HG03135 (cell line): ENCODE data around the gene RAMACL.
"Not testable (repeated sequence)": the region's sequence is repeated elsewhere in the genome, so short reads cannot be mapped to it uniquely, and the experiment has no call there.

Source experiments
- ATAC-seq: cut with Tn5 transposase; IDR thresholded peaks from one replicate; pipeline ENCODE4 v1.9.1; 2021; ENCODE audit warnings: mild to moderate bottlenecking, moderate library complexity; ENCODE audit not compliant: unreplicated experiment

Gene RAMACL

GRCh38 chr6:166586424-166587156 lies at the start of gene RAMACL:
Gene RAMACL, minus strand, starts transcription at chr6:166586678. Its CDS starts 201 bp downstream, at chr6:166586477.
- peak; percentile 64 for ATAC-seq

- ATAC-seq: no peak
These were observed 48.8 kb upstream of the RAMACL start for GRCh38 chr6:166635013-166635970.

- ATAC-seq: not testable (repeated sequence)
These were observed 48.1 kb upstream of the RAMACL start for GRCh38 chr6:166634581-166634980.

GRCh38 chr6:166633732-166634535 lies 47.5 kb upstream of the RAMACL start:
- ATAC-seq: no peak

GRCh38 chr6:166632731-166633130 lies 46.3 kb upstream of the RAMACL start:
- ATAC-seq: no peak

GRCh38 chr6:166630462-166630861 lies 44.0 kb upstream of the RAMACL start:
- ATAC-seq: no peak

- ATAC-seq: no peak
These were observed 43.1 kb upstream of the RAMACL start for GRCh38 chr6:166629628-166630027.

- ATAC-seq: peak; percentile 23
These were observed 41.7 kb upstream of the RAMACL start for GRCh38 chr6:166627875-166628801.

- peak; percentile 92 for ATAC-seq
These were observed 40.8 kb upstream of the RAMACL start, which contains the start of gene RPS6KA2 for GRCh38 chr6:166627033-166627874. Gene RPS6KA2, minus strand, starts transcription at chr6:166627251. Its CDS starts 232 bp downstream, at chr6:166627019.

GRCh38 chr6:166626177-166627032 lies 39.9 kb upstream of the RAMACL start:
- peak; percentile 0 for ATAC-seq

- no peak for ATAC-seq
These were observed 38.9 kb upstream of the RAMACL start for GRCh38 chr6:166625356-166625755.

GRCh38 chr6:166624275-166624674 lies 37.8 kb upstream of the RAMACL start:
- no peak for ATAC-seq

GRCh38 chr6:166623318-166623717 lies 36.8 kb upstream of the RAMACL start:
- no peak for ATAC-seq

GRCh38 chr6:166621114-166621540 lies 34.6 kb upstream of the RAMACL start:
- no peak for ATAC-seq

GRCh38 chr6:166620478-166621113 lies 34.1 kb upstream of the RAMACL start:
- no peak for ATAC-seq

GRCh38 chr6:166619912-166620311 lies 33.4 kb upstream of the RAMACL start:
- no peak for ATAC-seq
